ENCODE results near the gene CREBBP. TPM values are rescaled to one million over a fixed set of nuclear protein-coding genes. Genes with fewer than 3 reads are reported as not detected.

The CREBBP gene
- total RNA-seq, 2 donors from 2014 or later, result 57.1 to 63.1 TPM

DNA sequence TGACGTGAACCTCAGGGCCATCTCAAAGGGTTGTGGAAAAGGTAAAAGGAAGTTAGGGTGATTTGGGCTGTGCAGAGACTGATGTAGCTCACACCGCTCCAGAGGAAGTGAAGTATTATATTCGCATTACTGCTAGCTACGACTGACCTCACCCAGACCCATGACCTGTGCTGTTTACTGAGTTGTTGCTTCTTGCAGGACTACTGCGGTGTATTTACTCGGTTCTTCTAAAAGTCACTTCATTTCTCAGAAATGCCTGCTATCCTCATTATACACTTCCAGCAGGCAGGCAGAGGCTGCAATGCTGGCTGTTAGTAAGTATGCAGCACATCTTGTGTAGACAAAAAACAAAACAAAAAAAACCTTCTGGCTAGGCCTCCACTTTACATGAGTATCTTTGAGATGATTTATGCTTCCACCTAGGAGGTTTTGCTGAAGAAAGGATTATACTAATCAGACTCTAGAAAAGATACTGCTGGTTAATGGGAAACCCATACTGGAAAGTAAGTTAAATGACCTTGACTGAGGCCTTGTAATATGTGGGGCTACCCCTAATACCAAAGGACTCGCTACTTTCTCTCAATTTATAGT is 76.0 kb downstream of the CREBBP start:
- ATAC-seq (replicated peaks in 1 of 2) (no peak), DNase-seq (no peak)
- Mint-ChIP-seq H3K27ac (no peak overlapping the region), H3K27me3 (ENCODE audit: low read depth) (no peaks in the 10 kb centered on the region), H3K36me3 (ENCODE audit: insufficient read depth in 2 of 2) (peaks cover 4 to 18% of the 10 kb centered on the region in 2 donors), H3K9me3 (no peaks in the 10 kb centered on the region), H3K4me3 (no peak overlapping the region), H3K4me1 (ENCODE audit: low read depth) (peaks cover 62% of the 10 kb centered on the region)

DNA sequence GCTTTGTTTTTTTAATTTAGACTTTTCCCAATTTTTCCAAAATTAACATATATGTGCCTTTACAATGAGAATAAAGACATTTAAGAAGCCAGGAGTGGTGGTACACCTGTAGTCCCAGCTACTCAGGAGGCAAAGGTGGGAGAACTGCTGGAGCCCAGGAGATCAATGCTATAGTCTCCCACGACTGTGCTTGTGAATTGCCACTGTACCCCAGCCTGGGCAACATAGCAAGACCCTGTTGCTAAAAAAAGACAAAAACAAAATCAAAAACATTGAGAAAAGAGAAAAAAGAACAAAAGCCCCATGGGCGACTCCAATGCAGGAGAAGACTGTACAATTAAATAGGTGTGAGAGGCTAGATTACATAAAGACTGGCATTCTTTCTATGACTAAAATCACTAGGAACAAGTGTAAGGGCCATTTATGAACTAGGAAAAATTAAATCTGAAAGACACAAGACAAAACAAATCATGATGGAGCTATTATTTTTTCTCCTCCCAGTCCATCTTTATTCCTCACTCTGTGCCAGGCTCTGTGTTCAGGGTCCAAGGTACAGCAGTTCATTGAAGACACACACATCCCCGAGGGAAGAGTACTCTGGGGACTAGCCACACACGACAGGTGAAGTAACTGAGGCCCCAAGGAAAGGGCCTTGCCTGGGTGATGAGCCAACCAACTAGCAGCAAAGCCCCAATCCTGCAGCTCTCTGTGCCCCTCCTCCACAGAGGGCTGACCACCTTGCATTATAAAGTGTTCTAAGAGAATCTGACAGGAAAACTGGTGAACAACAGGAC is 79.8 kb downstream of the CREBBP start:
- ATAC-seq (replicated peaks in 1 of 2) (no peak), DNase-seq (no peak)
- no peaks in the 10 kb centered on the region for H3K27me3 Mint-ChIP-seq (ENCODE audit: low read depth)
- H3K27ac Mint-ChIP-seq, result no peak overlapping the region
- no peaks in the 10 kb centered on the region for H3K9me3 Mint-ChIP-seq
- peaks cover 56% of the 10 kb centered on the region for H3K4me1 Mint-ChIP-seq (ENCODE audit: low read depth)
- H3K36me3 Mint-ChIP-seq (ENCODE audit: insufficient read depth in 2 of 2), result peaks cover 0 to 7% of the 10 kb centered on the region in 2 donors
- H3K4me3 Mint-ChIP-seq, result no peak overlapping the region

DNA sequence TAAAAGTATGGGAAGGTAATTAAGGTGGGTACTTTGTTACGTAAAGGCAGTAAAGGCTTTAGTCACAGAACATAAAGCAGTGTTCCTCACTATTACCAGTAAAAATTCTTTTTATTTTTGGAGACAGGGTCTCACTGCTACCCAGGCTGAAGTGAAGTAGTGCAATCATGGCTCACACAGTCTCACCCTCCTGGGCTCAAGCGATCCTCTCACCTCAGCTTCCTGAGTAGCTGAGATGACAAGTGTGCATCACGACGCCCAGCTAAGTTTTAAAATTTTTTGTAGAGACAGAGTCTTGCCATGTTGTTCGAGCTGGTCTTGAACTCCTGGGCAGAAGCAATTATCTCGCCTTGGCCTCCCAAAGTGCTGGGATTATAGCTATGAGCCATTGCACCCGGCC is 80.5 kb downstream of the CREBBP start:
- Mint-ChIP-seq H3K27ac (no peak overlapping the region), H3K4me1 (ENCODE audit: low read depth) (peaks cover 49% of the 10 kb centered on the region), H3K36me3 (ENCODE audit: insufficient read depth in 2 of 2) (peaks cover 0 to 7% of the 10 kb centered on the region in 2 donors), H3K27me3 (ENCODE audit: low read depth) (no peaks in the 10 kb centered on the region), H3K9me3 (no peaks in the 10 kb centered on the region), H3K4me3 (no peak overlapping the region)
- ATAC-seq (replicated peaks in 1 of 2) (no peak), DNase-seq (no peak)

DNA sequence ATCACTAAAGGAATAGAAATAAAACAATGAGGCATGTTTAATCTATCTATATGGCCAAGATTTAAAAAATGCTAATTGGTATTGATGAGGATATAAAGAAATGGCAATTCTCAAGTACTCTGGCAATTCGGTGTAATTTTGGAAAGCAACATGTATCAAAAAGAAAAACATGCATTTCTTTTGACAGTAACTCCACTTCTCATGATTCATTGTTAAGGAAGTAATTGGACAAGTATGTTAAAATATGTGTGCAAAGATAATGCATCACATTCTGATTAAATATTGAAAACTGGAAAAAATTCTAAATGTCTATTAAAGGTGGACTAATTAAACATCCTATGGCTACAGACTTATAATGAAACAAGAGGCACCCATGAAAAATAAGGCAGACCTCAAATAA is 81.2 kb downstream of the CREBBP start:
- H3K4me3 Mint-ChIP-seq, result no peak overlapping the region
- peaks cover 47% of the 10 kb centered on the region for H3K4me1 Mint-ChIP-seq (ENCODE audit: low read depth)
- ATAC-seq (replicated peaks in 1 of 2), result no peak
- no peaks in the 10 kb centered on the region for H3K9me3 Mint-ChIP-seq
- H3K27me3 Mint-ChIP-seq (ENCODE audit: low read depth), result no peaks in the 10 kb centered on the region
- peaks cover 0 to 7% of the 10 kb centered on the region in 2 donors for H3K36me3 Mint-ChIP-seq (ENCODE audit: insufficient read depth in 2 of 2)
- DNase-seq, result no peak
- no peak overlapping the region for H3K27ac Mint-ChIP-seq

DNA sequence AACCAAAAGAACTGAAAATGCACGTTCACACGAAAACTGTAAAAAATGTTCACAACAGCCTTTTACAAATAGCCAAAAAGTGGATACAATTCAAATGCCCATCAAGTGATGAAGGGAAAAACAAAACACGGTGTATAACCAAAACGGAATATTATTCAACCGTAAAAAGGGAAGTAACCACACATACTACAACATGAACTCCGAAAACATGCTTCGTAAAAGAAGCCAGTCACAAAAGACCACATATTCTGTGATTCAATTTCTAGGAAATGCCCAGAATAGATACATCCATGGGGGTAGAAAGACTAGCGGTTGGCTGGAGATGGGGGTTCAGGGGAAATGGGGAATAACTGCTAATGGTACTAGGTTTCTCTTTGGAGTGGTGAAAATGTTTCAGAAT is 81.7 kb downstream of the CREBBP start:
- Mint-ChIP-seq H3K4me1 (ENCODE audit: low read depth) (peaks cover 47% of the 10 kb centered on the region), H3K27ac (no peak overlapping the region), H3K27me3 (ENCODE audit: low read depth) (no peaks in the 10 kb centered on the region), H3K9me3 (no peaks in the 10 kb centered on the region), H3K4me3 (peak overlapping the region in 1 of 2 donors; percentile 31), H3K36me3 (ENCODE audit: insufficient read depth in 2 of 2) (peaks cover 0 to 7% of the 10 kb centered on the region in 2 donors)
- DNase-seq, result no peak
- no peak for ATAC-seq (replicated peaks in 1 of 2)

DNA sequence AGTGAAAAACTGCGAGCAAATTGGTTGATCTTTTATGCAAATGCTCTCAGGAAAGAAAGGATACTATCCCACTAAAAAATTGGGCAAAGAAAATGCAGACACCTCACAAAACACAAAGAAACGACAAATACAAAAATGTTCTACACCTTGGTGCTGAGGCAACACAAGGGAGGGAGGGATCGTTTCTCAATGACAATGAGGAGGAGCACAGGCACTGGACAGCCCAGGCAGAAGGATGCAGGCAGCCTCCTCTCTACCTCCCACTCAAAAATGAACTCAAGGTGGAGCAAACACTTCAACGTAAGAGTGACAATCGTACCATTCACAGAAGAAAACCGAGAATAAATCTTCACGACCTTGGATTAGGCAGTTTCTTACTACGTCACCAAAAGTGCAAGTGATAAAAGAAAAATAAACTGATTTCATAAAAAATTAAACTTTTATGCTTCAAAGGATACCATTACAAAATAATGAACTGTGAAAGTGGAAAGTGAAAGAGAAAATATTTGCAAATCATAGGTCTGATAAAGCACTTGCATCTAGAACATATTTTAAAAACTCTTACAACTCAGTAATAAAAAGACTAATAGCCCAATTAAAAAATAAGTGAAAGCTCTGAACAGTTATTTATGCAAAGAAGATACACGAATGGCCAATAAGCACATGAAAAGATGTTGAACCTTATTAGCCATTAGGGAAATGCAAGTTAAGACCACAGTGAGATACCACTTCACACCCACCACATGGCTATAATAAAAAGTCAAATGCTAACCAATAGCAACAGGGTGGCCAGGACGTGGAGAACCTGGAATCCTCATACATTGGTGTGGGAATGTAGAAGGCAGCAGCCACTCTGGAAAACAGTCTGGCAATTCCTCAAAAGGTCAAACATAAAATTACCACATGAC is 82.4 kb downstream of the CREBBP start:
- H3K9me3 Mint-ChIP-seq, result no peaks in the 10 kb centered on the region
- peaks cover 0 to 9% of the 10 kb centered on the region in 2 donors for H3K36me3 Mint-ChIP-seq (ENCODE audit: insufficient read depth in 2 of 2)
- no peaks in the 10 kb centered on the region for H3K27me3 Mint-ChIP-seq (ENCODE audit: low read depth)
- peaks cover 47% of the 10 kb centered on the region for H3K4me1 Mint-ChIP-seq (ENCODE audit: low read depth)
- H3K27ac Mint-ChIP-seq, result no peak overlapping the region
- DNase-seq (no peak), ATAC-seq (replicated peaks in 1 of 2) (peak; percentile 55 to 68)
- H3K4me3 Mint-ChIP-seq, result peak overlapping the region; percentile 31 to 63

DNA sequence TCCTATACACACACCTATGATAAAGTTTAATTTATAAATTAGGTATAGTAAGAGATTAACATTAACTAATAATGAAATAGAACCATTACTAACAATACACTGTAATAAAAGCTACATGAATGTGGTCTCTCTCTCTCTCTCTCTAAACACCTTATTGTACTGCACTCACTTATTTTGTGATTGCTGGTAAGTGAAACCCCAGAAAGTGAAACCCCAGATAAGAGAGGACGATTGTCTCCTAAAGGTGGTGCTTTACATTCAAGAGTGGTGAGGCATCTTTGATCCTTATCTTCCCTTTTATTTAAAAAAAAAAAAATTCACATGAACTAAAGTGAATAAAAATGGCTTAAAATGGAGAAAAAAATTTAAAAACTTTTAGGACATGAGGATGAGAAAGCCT is 83.0 kb downstream of the CREBBP start:
- H3K4me3 Mint-ChIP-seq, result peak overlapping the region; percentile 31 to 63
- H3K36me3 Mint-ChIP-seq (ENCODE audit: insufficient read depth in 2 of 2), result peaks cover under 1 to 11% of the 10 kb centered on the region in 2 donors

DNA sequence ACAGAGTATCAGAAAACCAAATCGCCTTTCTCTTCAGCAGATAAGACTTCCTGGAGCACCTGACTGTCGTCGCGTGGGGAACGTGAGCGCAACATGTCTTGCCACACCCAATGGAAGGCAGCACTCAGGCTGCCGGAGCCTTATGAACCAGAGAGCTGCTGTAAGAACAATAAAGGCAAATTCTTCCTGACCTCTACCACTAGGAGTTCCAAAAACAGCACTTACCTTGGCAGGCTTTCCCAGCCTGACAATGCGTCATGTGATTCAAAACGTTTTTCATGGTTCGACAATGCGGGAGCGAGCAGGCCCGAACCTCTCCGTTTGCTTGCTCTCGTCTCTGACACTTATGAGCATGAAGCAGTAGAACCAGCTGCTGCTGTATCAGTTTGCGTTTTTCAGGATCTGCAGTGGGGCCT is 87.3 kb downstream of the CREBBP start:
- Mint-ChIP-seq H3K27ac (no peak overlapping the region), H3K4me3 (no peak overlapping the region), H3K27me3 (ENCODE audit: low read depth) (peaks cover 7% of the 10 kb centered on the region), H3K36me3 (ENCODE audit: insufficient read depth in 2 of 2) (peaks cover 6 to 28% of the 10 kb centered on the region in 2 donors), H3K9me3 (no peaks in the 10 kb centered on the region), H3K4me1 (ENCODE audit: low read depth) (peaks cover 62% of the 10 kb centered on the region)
- no peak for ATAC-seq (replicated peaks in 1 of 2)
- DNase-seq, result no peak

More for the DNA sequence above, 83.0 kb downstream of the CREBBP start:
- peaks cover 3% of the 10 kb centered on the region for H3K27me3 Mint-ChIP-seq (ENCODE audit: low read depth)
- peak overlapping the region; percentile 42 for H3K27ac Mint-ChIP-seq
- H3K4me1 Mint-ChIP-seq (ENCODE audit: low read depth), result peaks cover 54% of the 10 kb centered on the region
- DNase-seq (no peak), ATAC-seq (replicated peaks in 1 of 2) (peak; percentile 64 to 81)
- no peaks in the 10 kb centered on the region for H3K9me3 Mint-ChIP-seq

DNA sequence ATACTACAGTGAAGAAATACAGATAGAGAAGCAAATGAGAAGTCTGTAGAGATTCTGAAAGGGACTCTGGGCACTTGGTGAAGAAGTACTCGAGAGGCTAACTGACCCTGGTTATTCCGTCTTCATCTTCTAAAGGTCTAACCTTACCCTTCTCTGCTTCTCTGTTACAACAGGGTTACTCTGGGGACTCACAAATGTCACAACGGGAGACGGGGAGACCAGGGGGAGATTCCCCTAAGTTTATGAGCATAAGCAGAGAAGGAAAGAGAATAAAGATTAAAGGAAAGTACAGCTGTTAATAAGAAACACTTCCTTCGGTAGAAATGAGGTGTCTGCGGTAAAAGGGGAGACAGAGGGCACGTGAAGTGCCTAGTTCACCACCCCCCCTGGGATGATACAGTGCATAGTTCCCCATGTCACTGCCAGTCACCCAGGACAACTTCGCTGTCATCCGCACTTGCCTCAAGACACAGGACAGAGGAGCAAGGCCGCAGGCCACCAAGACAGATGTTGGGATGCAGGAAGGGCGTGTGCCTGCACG is 88.0 kb downstream of the CREBBP start:
- Mint-ChIP-seq H3K9me3 (no peaks in the 10 kb centered on the region), H3K27ac (no peak overlapping the region), H3K4me3 (no peak overlapping the region), H3K27me3 (ENCODE audit: low read depth) (peaks cover 7% of the 10 kb centered on the region), H3K4me1 (ENCODE audit: low read depth) (peaks cover 58% of the 10 kb centered on the region), H3K36me3 (ENCODE audit: insufficient read depth in 2 of 2) (peaks cover 6 to 28% of the 10 kb centered on the region in 2 donors)
- no peak for DNase-seq
- ATAC-seq (replicated peaks in 1 of 2), result no peak

DNA sequence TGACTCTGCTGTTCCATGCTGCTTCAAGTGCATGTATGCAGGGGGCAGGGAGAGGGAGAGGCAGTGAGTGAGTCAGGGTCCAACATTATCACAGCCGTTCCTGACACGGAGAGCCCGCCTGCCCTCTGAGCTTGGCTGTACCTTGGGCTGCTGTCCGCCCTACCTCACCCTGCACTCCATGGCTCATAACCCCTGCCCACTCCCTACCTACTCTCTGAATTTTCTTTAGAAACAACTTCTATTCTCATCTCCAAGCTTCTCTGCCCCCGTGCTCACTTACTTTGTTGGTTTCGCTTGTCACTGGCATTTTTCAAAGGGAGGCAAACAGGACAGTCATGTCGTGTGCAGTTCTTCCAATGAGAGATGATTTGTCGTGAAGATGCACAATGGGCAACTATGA is 88.8 kb downstream of the CREBBP start:
- ATAC-seq (replicated peaks in 1 of 2) (no peak), DNase-seq (no peak)
- Mint-ChIP-seq H3K27ac (no peak overlapping the region), H3K4me1 (ENCODE audit: low read depth) (peaks cover 49% of the 10 kb centered on the region), H3K36me3 (ENCODE audit: insufficient read depth in 2 of 2) (peaks cover 6 to 28% of the 10 kb centered on the region in 2 donors), H3K9me3 (no peaks in the 10 kb centered on the region), H3K27me3 (ENCODE audit: low read depth) (peaks cover 7% of the 10 kb centered on the region), H3K4me3 (no peak overlapping the region)

DNA sequence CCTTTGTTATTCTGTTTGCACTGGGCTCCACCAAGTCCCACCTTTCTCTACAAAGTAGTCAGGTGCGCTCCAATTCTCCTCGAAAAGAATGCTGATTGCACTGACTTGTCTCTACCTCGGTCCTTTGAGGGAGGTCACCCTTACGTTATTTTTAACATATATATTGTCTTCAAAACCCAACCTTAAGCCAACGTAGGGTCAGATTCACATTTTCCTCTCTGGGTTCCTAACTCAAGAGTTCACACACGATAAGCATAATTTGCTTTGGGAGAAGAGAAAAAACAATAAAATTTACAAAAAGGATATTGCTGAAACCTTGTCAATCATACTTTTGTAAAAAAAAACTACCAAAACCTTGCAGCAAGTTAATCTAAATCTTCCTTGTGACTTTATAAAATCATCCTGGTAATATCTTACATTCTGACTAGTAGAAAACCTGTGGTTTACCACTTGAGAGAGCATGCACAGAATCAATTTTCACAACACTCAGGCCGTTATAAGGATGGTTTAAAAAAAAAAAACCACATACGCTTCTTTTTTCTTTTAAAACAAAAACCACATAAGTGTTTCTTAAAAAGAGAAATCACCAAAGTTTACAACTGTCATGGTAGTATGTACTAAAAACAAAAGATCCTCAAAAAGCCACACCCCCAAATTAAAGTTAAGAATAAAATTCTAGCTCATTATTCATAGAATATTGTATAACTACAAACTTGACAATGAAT is 91.0 kb downstream of the CREBBP start:
- H3K27me3 Mint-ChIP-seq (ENCODE audit: low read depth), result peaks cover 7% of the 10 kb centered on the region
- peak overlapping the region; percentile 76 for H3K27ac Mint-ChIP-seq
- H3K36me3 Mint-ChIP-seq (ENCODE audit: insufficient read depth in 2 of 2), result peaks cover 6 to 35% of the 10 kb centered on the region in 2 donors
- DNase-seq (no peak), ATAC-seq (replicated peaks in 1 of 2) (peak; percentile 91 to 93)
- H3K9me3 Mint-ChIP-seq, result no peaks in the 10 kb centered on the region
- peak overlapping the region; percentile 25 to 66 for H3K4me3 Mint-ChIP-seq
- peaks cover 46% of the 10 kb centered on the region for H3K4me1 Mint-ChIP-seq (ENCODE audit: low read depth)

DNA sequence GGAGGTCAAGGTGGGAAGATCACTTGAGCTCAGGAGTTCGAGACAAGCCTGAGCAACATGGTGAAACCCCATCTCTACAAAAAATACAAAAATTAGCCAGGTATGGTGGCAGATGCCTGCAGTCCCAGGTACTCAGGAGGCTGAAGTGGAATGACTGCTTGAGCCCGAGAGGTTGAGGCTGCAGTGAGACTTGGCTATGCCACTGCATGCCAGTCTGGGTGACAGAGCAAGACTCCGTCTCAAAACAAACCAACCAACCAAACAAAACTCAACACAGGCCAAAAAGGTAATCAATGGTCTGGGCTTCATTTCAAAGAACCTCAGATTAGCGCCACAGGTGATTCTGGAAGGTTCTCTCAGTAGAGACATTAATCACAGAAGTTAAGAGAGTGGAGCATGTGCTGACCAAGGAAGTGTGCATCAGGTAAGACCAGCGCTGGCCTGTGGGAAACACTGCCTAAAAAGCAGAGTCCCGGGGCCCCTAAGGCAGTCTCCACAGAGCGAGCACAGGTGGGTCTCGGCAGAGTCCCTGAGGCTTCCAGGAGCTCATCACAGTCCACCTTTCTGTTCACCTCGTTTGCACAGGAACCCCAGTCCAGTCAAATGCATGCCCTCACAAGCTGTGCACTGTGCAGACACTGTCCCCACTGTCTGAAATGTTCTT is 91.7 kb downstream of the CREBBP start:
- H3K4me1 Mint-ChIP-seq (ENCODE audit: low read depth), result peaks cover 46% of the 10 kb centered on the region
- H3K9me3 Mint-ChIP-seq, result no peaks in the 10 kb centered on the region
- peaks cover 6 to 37% of the 10 kb centered on the region in 2 donors for H3K36me3 Mint-ChIP-seq (ENCODE audit: insufficient read depth in 2 of 2)
- H3K4me3 Mint-ChIP-seq, result no peak overlapping the region
- peaks cover 7% of the 10 kb centered on the region for H3K27me3 Mint-ChIP-seq (ENCODE audit: low read depth)
- DNase-seq, result no peak
- no peak overlapping the region for H3K27ac Mint-ChIP-seq
- no peak for ATAC-seq (replicated peaks in 1 of 2)
